Neural progenitor cell (in vitro differentiated cells): ENCODE measurements around the gene CDK4.

Source experiments
- EZH2 ChIP-seq: fragments of 200-600 bp; sonication (generic); IDR thresholded peaks from 2 replicates; pipeline ENCODE4 v1.6.1; 2017; ENCODE audit warnings: antibody characterized with exemption, mild to moderate bottlenecking, moderate library complexity
- EZH2phosphoT487 ChIP-seq: fragments of 200-600 bp; sonication (generic); IDR thresholded peaks from 2 replicates; pipeline ENCODE4 v1.6.1; 2017; ENCODE audit warnings: antibody characterized with exemption
- TF ChIP-seq, protein P1 (sequence below): fragments of 200-600 bp; sonication (generic); IDR thresholded peaks from 2 replicates; pipeline ENCODE4 v1.5.1; 2017; ENCODE audit warnings: antibody characterized with exemption, mild to moderate bottlenecking

DNA sequence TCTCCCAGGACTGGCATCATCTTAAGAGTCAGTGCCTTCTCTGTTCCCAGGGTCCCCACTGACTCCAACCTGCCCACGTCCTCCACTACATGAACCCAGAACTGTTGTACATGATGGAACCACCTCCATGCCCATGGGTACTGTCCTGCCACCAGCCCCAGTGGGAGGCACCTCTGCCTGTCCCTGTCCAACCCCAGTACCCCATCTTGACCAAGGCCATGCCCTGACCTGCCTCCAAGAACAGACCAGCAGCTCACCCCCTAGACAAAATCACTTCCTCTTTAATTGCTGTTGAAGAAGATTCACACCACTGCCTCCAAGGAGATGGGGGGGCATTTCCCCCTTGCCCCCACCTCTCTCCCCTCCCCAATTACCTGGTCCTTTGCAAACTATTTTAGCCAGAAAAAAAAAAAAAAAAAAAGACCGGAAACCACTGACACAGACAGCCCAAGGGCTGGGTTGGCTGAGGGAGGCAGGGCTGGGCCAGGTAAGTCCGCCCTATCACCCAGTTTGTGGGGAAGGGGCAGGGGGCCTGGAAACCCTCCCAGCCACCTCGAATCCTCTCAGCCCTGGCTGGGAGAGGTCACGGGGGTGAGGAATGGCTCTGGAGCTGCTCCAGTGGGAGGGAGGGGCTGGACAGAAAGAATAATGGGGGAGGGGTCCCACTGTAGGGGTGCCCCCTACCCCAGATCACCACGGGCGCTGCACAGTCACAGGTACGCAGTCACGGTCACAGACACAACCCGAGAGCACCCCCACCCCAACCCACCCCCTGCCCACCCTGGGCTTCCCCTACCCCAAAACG, 27.0 kb downstream of the CDK4 start:
- TF ChIP-seq, protein P1, sequence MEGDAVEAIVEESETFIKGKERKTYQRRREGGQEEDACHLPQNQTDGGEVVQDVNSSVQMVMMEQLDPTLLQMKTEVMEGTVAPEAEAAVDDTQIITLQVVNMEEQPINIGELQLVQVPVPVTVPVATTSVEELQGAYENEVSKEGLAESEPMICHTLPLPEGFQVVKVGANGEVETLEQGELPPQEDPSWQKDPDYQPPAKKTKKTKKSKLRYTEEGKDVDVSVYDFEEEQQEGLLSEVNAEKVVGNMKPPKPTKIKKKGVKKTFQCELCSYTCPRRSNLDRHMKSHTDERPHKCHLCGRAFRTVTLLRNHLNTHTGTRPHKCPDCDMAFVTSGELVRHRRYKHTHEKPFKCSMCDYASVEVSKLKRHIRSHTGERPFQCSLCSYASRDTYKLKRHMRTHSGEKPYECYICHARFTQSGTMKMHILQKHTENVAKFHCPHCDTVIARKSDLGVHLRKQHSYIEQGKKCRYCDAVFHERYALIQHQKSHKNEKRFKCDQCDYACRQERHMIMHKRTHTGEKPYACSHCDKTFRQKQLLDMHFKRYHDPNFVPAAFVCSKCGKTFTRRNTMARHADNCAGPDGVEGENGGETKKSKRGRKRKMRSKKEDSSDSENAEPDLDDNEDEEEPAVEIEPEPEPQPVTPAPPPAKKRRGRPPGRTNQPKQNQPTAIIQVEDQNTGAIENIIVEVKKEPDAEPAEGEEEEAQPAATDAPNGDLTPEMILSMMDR = no peak
- TF ChIP-seq EZH2 = no peak
- no peak for TF ChIP-seq EZH2phosphoT487
